LNCaP clone FGC (cell line): ENCODE measurements around the gene ADCY4.

Experiments
- DNase-seq: peaks from one replicate; pipeline ENCODE4 v3.0.0-alpha.2; 2011; ENCODE audit warnings: low read depth
- H3K4me3 ChIP-seq: 2 replicates; pipeline ENCODE4 v1.5.1; 2011; ENCODE audit warnings: mild to moderate bottlenecking, low read depth, low read length, control low read depth
- TF ChIP-seq, protein P1 (sequence below): IDR thresholded peaks from 2 replicates; pipeline ENCODE4 v1.5.1; 2012; ENCODE audit warnings: mild to moderate bottlenecking; ENCODE audit not compliant: control insufficient read depth, insufficient read depth; ENCODE audit errors: extremely low read depth

The ADCY4 gene

GRCh38 chr14:24296341-24297157, 38.3 kb downstream of the ADCY4 start:
- no peak overlapping the region for H3K4me3 ChIP-seq
- TF ChIP-seq, protein P1, sequence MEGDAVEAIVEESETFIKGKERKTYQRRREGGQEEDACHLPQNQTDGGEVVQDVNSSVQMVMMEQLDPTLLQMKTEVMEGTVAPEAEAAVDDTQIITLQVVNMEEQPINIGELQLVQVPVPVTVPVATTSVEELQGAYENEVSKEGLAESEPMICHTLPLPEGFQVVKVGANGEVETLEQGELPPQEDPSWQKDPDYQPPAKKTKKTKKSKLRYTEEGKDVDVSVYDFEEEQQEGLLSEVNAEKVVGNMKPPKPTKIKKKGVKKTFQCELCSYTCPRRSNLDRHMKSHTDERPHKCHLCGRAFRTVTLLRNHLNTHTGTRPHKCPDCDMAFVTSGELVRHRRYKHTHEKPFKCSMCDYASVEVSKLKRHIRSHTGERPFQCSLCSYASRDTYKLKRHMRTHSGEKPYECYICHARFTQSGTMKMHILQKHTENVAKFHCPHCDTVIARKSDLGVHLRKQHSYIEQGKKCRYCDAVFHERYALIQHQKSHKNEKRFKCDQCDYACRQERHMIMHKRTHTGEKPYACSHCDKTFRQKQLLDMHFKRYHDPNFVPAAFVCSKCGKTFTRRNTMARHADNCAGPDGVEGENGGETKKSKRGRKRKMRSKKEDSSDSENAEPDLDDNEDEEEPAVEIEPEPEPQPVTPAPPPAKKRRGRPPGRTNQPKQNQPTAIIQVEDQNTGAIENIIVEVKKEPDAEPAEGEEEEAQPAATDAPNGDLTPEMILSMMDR = peak; percentile 82

DNA sequence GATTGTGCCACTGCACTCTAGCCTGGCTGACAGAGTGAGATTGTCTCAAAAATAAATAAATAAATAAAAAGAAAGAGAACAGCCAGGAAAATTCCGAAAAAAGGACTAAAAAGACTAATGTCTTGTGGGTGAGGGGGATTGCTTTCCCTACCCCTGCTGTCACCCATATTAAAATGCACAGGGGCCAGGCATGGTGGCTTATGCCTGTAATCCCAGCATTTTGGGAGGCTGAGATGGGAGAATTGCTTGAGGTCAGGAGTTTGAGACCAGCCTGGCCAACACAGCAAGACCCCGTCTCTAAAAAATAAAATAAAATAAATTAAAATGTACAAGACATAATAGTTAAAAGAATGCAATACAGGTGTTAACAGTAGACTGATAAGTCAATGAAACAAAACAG, 41.3 kb downstream of the ADCY4 start:
- no peak for DNase-seq
- TF ChIP-seq, protein P1 = no peak
- no peak overlapping the region for H3K4me3 ChIP-seq

More at GRCh38 chr14:24296341-24297157, 38.3 kb downstream of the ADCY4 start:
- no peak for DNase-seq

DNA sequence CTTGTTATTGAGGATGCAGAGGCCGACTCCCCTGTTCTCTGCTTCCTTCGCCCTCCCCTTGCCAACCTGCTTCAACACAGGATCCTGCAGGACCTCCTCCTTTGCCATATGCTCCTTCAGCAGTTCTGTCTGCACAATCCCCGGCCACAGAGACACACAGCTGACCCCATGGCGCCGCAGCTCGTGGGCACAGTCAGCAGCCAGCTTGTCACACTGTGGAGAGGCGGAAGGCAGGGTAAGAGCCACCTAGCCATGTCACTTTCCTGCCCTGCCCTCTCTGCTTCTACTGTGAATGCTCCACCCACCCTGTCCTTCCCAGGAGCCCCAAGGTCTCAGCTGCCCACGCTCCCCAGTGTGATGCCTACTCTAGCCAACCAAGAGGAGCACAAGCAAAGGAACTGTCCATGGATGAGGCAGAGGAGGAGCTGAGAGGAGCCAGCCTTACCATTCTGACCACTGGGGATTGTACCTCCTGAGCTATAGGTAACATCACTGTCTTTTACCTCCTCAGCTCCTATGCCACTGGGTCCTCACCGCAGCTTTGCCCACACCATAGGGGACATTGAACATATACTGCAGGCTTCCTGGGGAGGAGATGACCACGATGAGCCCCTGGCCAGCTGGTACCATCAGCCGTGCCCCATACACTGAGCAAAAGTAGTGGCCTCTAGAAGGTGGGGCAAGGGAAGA, 42.6 kb downstream of the ADCY4 start:
- H3K4me3 ChIP-seq = no peak overlapping the region
- TF ChIP-seq, protein P1 = no peak
- no peak for DNase-seq

DNA sequence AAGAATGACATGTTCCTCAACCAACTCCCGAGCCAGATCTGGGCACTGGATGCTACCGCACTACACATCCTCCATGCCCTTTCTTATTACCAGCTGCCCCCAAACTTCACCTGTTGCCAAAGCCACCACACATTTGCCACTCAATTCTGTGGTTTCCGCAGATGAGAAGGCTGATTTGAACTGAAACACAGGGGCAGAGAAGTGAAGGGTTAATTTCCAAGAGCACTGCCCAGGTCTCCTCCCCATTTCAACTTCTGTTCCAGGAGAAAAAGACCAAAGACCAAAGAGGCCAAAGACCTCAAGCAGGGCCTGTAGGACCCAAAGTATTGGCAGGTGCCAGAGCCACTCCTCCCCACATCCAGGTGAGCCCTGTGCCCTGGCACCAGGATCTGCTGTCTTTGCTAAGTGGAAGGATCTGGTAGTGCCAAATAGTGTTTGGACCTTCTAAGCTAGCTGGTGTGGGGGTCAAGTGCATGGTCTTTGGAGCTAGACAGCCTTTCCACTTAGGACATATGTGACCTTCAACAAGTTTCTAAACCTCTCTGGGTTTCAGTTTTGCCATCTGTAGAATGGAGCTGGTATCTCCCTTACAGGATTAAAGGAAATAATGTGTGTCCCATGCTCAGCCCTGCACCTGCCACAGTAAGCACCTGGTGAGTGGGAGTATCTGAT, 43.3 kb downstream of the ADCY4 start:
- H3K4me3 ChIP-seq = no peak overlapping the region
- DNase-seq = no peak
- TF ChIP-seq, protein P1 = no peak

DNA sequence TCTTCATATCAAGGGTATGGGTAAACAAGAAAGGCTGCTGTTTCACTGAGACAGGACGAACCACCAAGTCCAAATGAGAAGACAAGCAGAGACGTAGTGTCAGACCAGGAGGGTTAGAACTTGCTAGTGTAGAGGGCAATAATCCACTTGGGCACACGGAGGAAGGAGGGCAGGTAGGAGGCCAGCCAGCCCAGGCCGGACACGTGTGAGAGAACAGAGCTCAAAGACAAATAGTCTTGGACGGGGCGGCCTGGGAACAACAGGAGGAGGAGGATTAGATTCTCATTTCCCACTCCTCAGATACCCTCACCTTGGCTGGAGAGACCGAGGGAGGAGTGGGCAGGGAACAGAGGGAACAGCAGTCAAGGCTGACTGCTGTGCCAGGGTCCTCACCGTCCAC, 44.1 kb downstream of the ADCY4 start:
- no peak overlapping the region for H3K4me3 ChIP-seq
- TF ChIP-seq, protein P1 = no peak
- no peak for DNase-seq

- TF ChIP-seq, protein P1 = no peak
- H3K4me3 ChIP-seq = no peak overlapping the region
- DNase-seq = no peak
These were observed 45.1 kb downstream of the ADCY4 start for GRCh38 chr14:24289649-24290280.
